Hepatocyte (in vitro differentiated cells): Measurements from ENCODE around the gene TOP3B. TPM values are rescaled to one million over a fixed set of nuclear protein-coding genes. Genes with fewer than 3 reads are reported as not detected.

Experiments used
- DNase-seq: peaks from one replicate; pipeline ENCODE4 v3.0.0-alpha.2; 2016; ENCODE audit warnings: low spot score
- H2AFZ ChIP-seq: fragments of 200-600 bp; sonication (generic); 2 replicates; pipeline ENCODE4 v1.6.0; 2016; ENCODE audit warnings: antibody characterized with exemption, mild to moderate bottlenecking
- H3K27ac ChIP-seq: fragments of 200-600 bp; sonication (generic); 2 replicates; pipeline ENCODE4 v1.5.1; 2016; ENCODE audit warnings: mild to moderate bottlenecking
- H3K27me3 ChIP-seq: fragments of 200-600 bp; sonication (generic); 2 replicates; pipeline ENCODE4 v1.6.1; 2016
- H3K36me3 ChIP-seq: fragments of 200-600 bp; sonication (generic); replicated peaks from 2 replicates; pipeline ENCODE4 v1.5.1; 2016; ENCODE audit warnings: low read depth; ENCODE audit not compliant: insufficient read depth
- H3K4me1 ChIP-seq: fragments of 200-600 bp; sonication (generic); 2 replicates; pipeline ENCODE4 v1.5.1; 2016; ENCODE audit warnings: mild to moderate bottlenecking, moderate library complexity; ENCODE audit not compliant: insufficient read depth
- H3K4me2 ChIP-seq: fragments of 200-600 bp; sonication (generic); 2 replicates; pipeline ENCODE4 v1.6.0; 2016
- H3K4me3 ChIP-seq: fragments of 200-600 bp; sonication (generic); 2 replicates; pipeline ENCODE4 v1.5.1; 2016; ENCODE audit warnings: mild to moderate bottlenecking
- H3K79me2 ChIP-seq: fragments of 200-600 bp; sonication (generic); 2 replicates; pipeline ENCODE4 v1.6.0; 2017; ENCODE audit warnings: mild to moderate bottlenecking
- H3K9me2 ChIP-seq: fragments of 200-600 bp; sonication (generic); replicated peaks from 2 replicates; pipeline ENCODE4 v1.6.0; 2017; ENCODE audit warnings: mild to moderate bottlenecking; ENCODE audit not compliant: insufficient read depth
- H3K9me3 ChIP-seq: fragments of 200-600 bp; sonication (generic); 2 replicates; pipeline ENCODE4 v1.5.1; 2016; ENCODE audit warnings: low read depth, mild to moderate bottlenecking
- H4K20me1 ChIP-seq: fragments of 200-600 bp; sonication (generic); 2 replicates; pipeline ENCODE4 v1.6.0; 2016; ENCODE audit warnings: mild to moderate bottlenecking; ENCODE audit not compliant: insufficient read depth, poor library complexity, severe bottlenecking
- CTCF ChIP-seq: fragments of 200-600 bp; sonication (generic); IDR thresholded peaks from 2 replicates; pipeline ENCODE4 v1.5.1; 2016; ENCODE audit warnings: antibody characterized with exemption, mild to moderate bottlenecking; ENCODE audit not compliant: poor library complexity
- EZH2 ChIP-seq: fragments of 200-600 bp; sonication (generic); IDR thresholded peaks from 2 replicates; pipeline ENCODE4 v1.6.1; 2016; ENCODE audit warnings: antibody characterized with exemption, mild to moderate bottlenecking, borderline replicate concordance
- EZH2phosphoT487 ChIP-seq: fragments of 200-600 bp; sonication (generic); IDR thresholded peaks from one replicate; pipeline ENCODE4 v1.6.1; 2018; ENCODE audit warnings: antibody characterized with exemption, mild to moderate bottlenecking, low read depth, moderate library complexity; ENCODE audit not compliant: unreplicated experiment, severe bottlenecking
- WGBS: methylation state at CpG from one replicate; pipeline ENCODE4 v1.1.6; 2016; ENCODE audit warnings: low lambda C conversion rate; ENCODE audit errors: missing lambda C conversion rate; 5-methylcytosine and 5-hydroxymethylcytosine counted together
- polyA plus RNA-seq: library from polyadenylated mRNA; unstranded; fragments of >200 nt; fragmentation: Nextera tagmentation; extraction: Ambion mirVana; gene quantifications from 2 replicates; pipeline ENCODE4 v1.2.1, GENCODE V29; 2016
- total RNA-seq: library from RNA; depleted of rRNA; stranded (reverse); fragments of >200 nt; gene quantifications from 2 replicates; pipeline ENCODE4 v1.2.3, GENCODE V29; 2014

The TOP3B gene
- total and polyA plus RNA-seq, 2 experiments from 2014 or later = 26.6 to 30.8 TPM

- H2AFZ ChIP-seq = no peak overlapping the region
These were observed 36.5 kb upstream of the TOP3B start for GRCh38 chr22:22018825-22019658.

GRCh38 chr22:22015631-22016030 lies 33.0 kb upstream of the TOP3B start:
- no peak overlapping the region for H3K27ac ChIP-seq
- WGBS = 92% methylated on average over 3 of the region's 3 CpGs
- no peaks in the 10 kb centered on the region for H4K20me1 ChIP-seq
- no peak overlapping the region for H3K4me3 ChIP-seq
- H3K4me2 ChIP-seq = no peak overlapping the region
- DNase-seq = no peak
- no peak overlapping the region for H2AFZ ChIP-seq
- no peaks in the 10 kb centered on the region for H3K36me3 ChIP-seq
- no peaks in the 10 kb centered on the region for H3K79me2 ChIP-seq
- no peaks in the 10 kb centered on the region for H3K9me2 ChIP-seq
- H3K9me3 ChIP-seq = no peaks in the 10 kb centered on the region
- no peaks in the 10 kb centered on the region for H3K27me3 ChIP-seq
- no peaks in the 10 kb centered on the region for H3K4me1 ChIP-seq
- TF ChIP-seq CTCF (no peak), EZH2 (no peak), EZH2phosphoT487 (no peak)

More at GRCh38 chr22:22018825-22019658, 36.5 kb upstream of the TOP3B start:
- H3K27me3 ChIP-seq = no peaks in the 10 kb centered on the region
- H4K20me1 ChIP-seq = no peaks in the 10 kb centered on the region
- no peaks in the 10 kb centered on the region for H3K36me3 ChIP-seq
- no peak for DNase-seq
- no peaks in the 10 kb centered on the region for H3K4me1 ChIP-seq
- no peak overlapping the region for H3K4me2 ChIP-seq
- no peak overlapping the region for H3K27ac ChIP-seq
- no peak overlapping the region for H3K4me3 ChIP-seq
- TF ChIP-seq CTCF (no peak), EZH2 (no peak), EZH2phosphoT487 (no peak)
- H3K9me3 ChIP-seq = no peaks in the 10 kb centered on the region
- H3K79me2 ChIP-seq = no peaks in the 10 kb centered on the region
- H3K9me2 ChIP-seq = no peaks in the 10 kb centered on the region
- WGBS = 94% methylated on average over 10 of the region's 10 CpGs

- Histone ChIP-seq H3K9me3 (no peaks in the 10 kb centered on the region), H2AFZ (no peak overlapping the region), H3K36me3 (no peaks in the 10 kb centered on the region), H3K27me3 (peaks cover 5% of the 10 kb centered on the region), H3K4me1 (no peaks in the 10 kb centered on the region), H4K20me1 (no peaks in the 10 kb centered on the region), H3K79me2 (no peaks in the 10 kb centered on the region), H3K27ac (no peak overlapping the region), H3K9me2 (no peaks in the 10 kb centered on the region), H3K4me3 (no peak overlapping the region), H3K4me2 (no peak overlapping the region)
- 95% methylated on average over 9 of the region's 9 CpGs for WGBS
- TF ChIP-seq EZH2phosphoT487 (no peak), CTCF (no peak), EZH2 (no peak)
- no peak for DNase-seq
These were observed 31.7 kb upstream of the TOP3B start for GRCh38 chr22:22014285-22014659.
